ENCODE measurements around the gene MCM5.

The MCM5 gene

DNA sequence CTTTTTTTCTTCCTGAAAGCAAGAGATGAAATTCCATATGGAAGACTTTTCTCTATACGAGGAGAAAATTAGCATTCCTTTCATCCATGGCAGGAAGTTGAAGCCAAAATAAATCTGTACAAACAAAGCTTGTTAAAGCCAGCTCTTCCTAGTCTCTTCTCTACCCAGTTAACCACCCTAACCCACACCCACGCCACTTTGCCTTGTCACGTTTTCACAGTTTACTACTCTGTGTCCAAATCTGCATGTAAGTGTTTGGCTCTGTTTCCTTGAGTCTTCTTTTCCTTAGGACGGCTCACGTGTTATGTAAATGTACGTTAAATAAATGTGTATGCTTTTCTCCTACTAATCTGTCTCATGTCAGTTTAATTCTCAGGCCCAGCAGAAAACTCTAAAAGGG is 26.2 kb upstream of the MCM5 start:
- no peak for TF ChIP-seq GATA3 (IDR thresholded peaks at IDR 0.05; ENCODE audit: low read depth, low read length)
- no peak for TF ChIP-seq GATA2 (IDR thresholded peaks at IDR 0.05; ENCODE audit: low read depth, low read length)

DNA sequence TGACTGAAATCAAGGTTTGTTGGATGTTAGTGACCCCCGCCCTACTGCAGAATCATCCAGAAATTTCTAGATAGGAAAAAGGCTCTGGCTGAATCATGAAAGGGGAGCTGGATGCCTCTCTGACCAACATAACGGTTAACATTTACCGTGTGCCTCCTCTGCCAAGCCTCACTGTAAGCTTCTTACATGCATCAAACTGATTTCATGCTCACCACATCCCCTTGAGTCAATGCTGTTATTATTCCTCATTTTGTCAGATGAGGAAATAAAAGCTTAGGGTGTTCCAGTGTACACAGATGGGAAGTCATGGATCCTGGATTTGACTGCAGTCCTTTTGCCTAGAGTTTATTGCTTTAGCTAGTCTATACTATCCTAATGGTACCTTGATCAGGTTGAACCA is 24.9 kb upstream of the MCM5 start:
- no peak for TF ChIP-seq GATA3 (IDR thresholded peaks at IDR 0.05; ENCODE audit: low read depth, low read length)
- no peak for TF ChIP-seq GATA2 (IDR thresholded peaks at IDR 0.05; ENCODE audit: low read depth, low read length)

- TF ChIP-seq GATA2 (IDR thresholded peaks at IDR 0.05; ENCODE audit: low read depth, low read length) (no peak), GATA3 (IDR thresholded peaks at IDR 0.05; ENCODE audit: low read depth, low read length) (no peak)
Observed at GRCh38 chr22:35375526-35375925, 24.4 kb upstream of the MCM5 start.

DNA sequence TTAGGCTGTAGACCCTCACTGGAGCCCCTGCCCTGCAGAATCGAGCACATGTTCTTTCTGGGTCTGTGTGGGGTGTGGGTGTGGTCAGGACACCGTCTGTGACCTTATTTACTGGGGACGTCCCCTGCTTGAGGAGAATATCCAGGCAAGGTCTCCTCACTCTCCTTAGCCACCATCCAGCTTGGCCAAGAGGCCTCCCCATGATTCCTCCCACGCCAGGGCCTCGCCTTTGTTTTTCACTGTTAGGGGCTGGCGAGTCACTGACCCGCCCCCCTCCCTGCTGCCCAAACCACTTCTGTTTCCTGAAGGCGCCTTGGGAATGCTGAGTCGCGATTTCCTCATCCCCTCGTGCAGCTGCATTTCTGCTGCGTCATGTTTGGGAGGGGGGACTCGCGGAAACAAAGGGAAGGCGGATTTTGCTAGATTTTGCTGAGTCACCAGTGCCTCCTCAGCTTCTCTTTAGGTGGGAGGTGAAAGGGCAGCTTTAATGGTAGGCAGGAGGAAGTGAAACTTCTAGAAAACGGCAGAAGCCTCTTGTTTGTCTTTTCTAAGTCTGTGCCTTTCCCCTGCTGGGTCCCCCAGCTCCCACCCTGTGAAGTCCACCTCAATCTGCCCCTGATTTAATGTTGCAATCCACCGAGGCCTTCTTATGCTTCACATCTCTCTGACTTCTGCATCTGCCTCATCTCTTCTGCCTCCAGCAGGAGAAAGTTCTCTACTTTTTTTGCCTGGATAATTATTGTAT is 23.0 kb upstream of the MCM5 start:
- TF ChIP-seq GATA2 (IDR thresholded peaks at IDR 0.05; ENCODE audit: low read depth, low read length) (no peak), GATA3 (IDR thresholded peaks at IDR 0.05; ENCODE audit: low read depth, low read length) (no peak)

DNA sequence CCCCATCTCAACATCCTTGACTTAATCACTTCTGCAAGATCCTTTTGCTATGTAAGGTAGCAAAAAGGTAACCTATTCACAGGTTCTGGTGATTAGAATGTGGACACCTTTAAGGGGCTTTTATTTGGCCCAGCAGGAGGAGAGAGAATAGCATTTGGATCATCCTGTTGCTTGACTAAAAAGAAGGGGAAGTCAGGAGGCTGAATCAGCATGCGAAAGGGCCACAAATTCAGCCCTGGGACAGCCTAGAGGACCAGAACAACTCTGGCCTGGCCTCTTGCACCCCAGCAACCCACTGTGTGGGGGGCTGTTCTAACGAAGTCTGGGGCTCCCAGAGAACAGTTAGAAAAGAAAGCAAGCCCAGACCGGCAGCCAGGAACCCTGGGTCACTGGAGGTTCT is 22.2 kb upstream of the MCM5 start:
- TF ChIP-seq GATA2 (IDR thresholded peaks at IDR 0.05; ENCODE audit: low read depth, low read length) (no peak), GATA3 (IDR thresholded peaks at IDR 0.05; ENCODE audit: low read depth, low read length) (no peak)

DNA sequence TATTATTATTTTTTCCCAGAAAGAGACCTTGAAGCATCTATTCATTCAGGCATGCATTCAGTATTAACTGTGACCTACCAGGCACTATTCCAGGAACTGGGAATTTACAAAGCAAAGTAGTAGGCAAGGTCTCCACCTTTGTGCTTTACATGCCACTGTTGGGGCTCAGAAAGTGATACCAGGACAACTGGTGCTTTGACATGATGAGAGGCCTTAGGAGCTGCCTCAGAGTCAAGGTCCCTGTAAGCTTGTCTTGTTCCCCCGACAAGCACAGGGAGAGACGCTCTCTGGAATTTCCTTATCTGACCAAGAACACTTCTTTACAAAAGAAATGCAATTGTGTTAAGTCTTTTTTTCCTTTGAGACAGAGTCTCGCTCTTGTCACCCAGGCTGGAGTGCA is 21.3 kb upstream of the MCM5 start:
- TF ChIP-seq GATA3 (IDR thresholded peaks at IDR 0.05; ENCODE audit: low read depth, low read length) = no peak
- no peak for TF ChIP-seq GATA2 (IDR thresholded peaks at IDR 0.05; ENCODE audit: low read depth, low read length)

- no peak for TF ChIP-seq GATA2 (IDR thresholded peaks at IDR 0.05; ENCODE audit: low read depth, low read length)
- no peak for TF ChIP-seq GATA3 (IDR thresholded peaks at IDR 0.05; ENCODE audit: low read depth, low read length)
Observed at GRCh38 chr22:35379146-35379993, 20.6 kb upstream of the MCM5 start.

- TF ChIP-seq GATA2 (IDR thresholded peaks at IDR 0.05; ENCODE audit: low read depth, low read length) = no peak
Observed at GRCh38 chr22:35380013-35380412, 19.9 kb upstream of the MCM5 start.

DNA sequence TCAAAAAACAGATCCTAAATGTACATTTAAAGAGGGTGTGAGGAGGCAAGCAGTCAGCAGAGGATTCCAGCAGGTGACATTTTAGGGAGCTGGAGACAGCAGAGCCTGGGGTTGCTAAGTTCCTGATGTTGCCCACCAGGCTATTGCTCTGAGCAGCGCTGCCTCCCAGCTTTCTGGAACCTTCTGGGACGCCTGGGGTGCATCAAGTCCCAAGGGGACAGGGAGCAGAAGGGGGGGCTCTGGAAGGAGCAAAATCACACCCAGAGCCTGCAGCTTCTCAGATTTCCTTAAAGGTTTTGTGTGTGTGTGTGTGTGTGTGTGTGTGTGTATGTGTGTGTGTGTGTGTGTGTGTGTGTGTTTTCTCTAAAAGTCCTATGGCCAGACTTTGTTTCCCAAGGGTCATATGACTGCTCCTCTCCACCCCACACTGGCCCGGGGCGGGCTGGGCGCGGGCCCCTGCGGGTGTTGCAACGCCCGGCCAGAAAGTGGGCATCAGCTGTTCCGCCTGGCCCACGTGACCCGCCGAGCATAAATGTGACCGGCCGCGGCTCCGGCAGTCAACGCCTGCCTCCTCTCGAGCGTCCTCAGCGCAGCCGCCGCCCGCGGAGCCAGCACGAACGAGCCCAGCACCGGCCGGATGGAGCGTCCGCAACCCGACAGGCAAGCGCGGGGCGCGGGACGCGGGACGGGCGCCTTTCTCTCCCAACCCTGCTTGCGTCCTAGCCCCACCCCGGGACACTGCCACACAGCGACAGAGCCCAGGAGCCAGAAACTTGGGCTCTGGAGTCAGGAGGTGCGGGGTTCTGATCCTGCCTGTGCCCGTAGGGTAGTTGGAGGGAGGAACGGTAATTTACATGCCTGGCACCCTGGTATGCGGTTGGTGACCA is 19.2 kb upstream of the MCM5 start, which contains the start of gene HMOX1:
Gene HMOX1, plus strand, starts transcription at position 560 of the 887 bp plus-strand sequence. Its CDS starts 78 bp downstream, at position 638.
- TF ChIP-seq GATA2 (IDR thresholded peaks at IDR 0.05; ENCODE audit: low read depth, low read length) (no peak), GATA3 (IDR thresholded peaks at IDR 0.05; ENCODE audit: low read depth, low read length) (no peak)

- TF ChIP-seq GATA2 (IDR thresholded peaks at IDR 0.05; ENCODE audit: low read depth, low read length) (no peak), GATA3 (IDR thresholded peaks at IDR 0.05; ENCODE audit: low read depth, low read length) (no peak)
Observed at GRCh38 chr22:35381424-35382009, 18.4 kb upstream of the MCM5 start.

DNA sequence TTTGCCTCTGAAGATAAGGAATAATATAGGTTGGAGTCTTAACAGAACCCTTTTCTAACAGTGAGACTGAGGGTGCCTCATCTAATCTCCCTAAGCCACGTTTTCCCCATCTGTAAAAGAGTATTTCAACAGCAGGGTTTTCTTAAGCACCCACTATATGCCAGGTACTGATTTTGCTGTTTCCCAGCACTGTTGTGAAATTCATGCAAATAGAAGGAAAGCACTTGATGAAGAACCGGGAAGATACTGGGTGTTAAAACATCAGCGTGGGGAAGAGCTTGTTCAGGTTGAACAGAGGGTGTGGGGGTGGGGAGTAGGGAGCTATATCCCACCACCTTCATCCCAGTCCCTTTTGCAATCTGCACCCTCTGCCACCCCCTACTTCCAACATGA is 16.3 kb upstream of the MCM5 start:
- TF ChIP-seq GATA2 (IDR thresholded peaks at IDR 0.05; ENCODE audit: low read depth, low read length) = no peak
- no peak for TF ChIP-seq GATA3 (IDR thresholded peaks at IDR 0.05; ENCODE audit: low read depth, low read length)

GRCh38 chr22:35384527-35384926 is 15.4 kb upstream of the MCM5 start:
- TF ChIP-seq GATA3 (IDR thresholded peaks at IDR 0.05; ENCODE audit: low read depth, low read length) (no peak), GATA2 (IDR thresholded peaks at IDR 0.05; ENCODE audit: low read depth, low read length) (no peak)

- TF ChIP-seq GATA2 (IDR thresholded peaks at IDR 0.05; ENCODE audit: low read depth, low read length) = no peak
- TF ChIP-seq GATA3 (IDR thresholded peaks at IDR 0.05; ENCODE audit: low read depth, low read length) = no peak
Observed at GRCh38 chr22:35384975-35385588, 14.9 kb upstream of the MCM5 start.

All from SH-SY5Y (cell line).